H1 (cell line): ENCODE data around the gene BCAS3. TPM values are rescaled to one million over a fixed set of nuclear protein-coding genes. Genes with fewer than 3 reads are reported as not detected.

ENCODE experiments used
- CTCF ChIA-PET: fragments of 300-600 bp; sonication (Branson Sonifier 250); formaldehyde crosslinking; loops from one replicate; lab custom pipeline; 2021; ENCODE audit not compliant: partially characterized antibody; lab: Charles Lee
- POLR2A ChIA-PET: fragments of 300-600 bp; sonication (Branson Sonifier 250); formaldehyde crosslinking; loops from one replicate; lab custom pipeline; 2021; ENCODE audit warnings: inconsistent platforms; ENCODE audit not compliant: partially characterized antibody; lab: Charles Lee
- DNase-seq, 2 experiments: peaks; one replicate each; pipeline versions ENCODE4 v3.0.0 to v3.0.0-alpha.2; 2010 to 2022; ENCODE audit warnings: low spot score in 2 of 2, low read depth in 1 of 2, mixed read lengths in 1 of 2
- FAIRE-seq: peaks from 2 replicates; lab custom pipeline; 2011; peaks lifted over from hg19 to GRCh38; lab: Jason Lieb, UNC
- H2AFZ ChIP-seq: 2 replicates; pipeline ENCODE4 v1.8.1; 2012; ENCODE audit warnings: low read length, inconsistent platforms
- H2AK5ac ChIP-seq: 2 replicates; pipeline ENCODE4 v1.6.1; 2013; ENCODE audit warnings: low read depth, low read length
- H2BK120ac ChIP-seq: replicated peaks from 2 replicates; pipeline ENCODE3; 2013; ENCODE audit warnings: low read depth, low read length, inconsistent platforms
- H2BK12ac ChIP-seq: 2 replicates; pipeline ENCODE4 v1.6.1; 2013; ENCODE audit warnings: low read depth, low read length
- H2BK15ac ChIP-seq: 2 replicates; pipeline ENCODE4 v1.6.1; 2013; ENCODE audit warnings: low read length
- H2BK20ac ChIP-seq: 2 replicates; pipeline ENCODE4 v1.6.1; 2013; ENCODE audit warnings: low read length
- H2BK5ac ChIP-seq: 2 replicates; pipeline ENCODE4 v1.6.1; 2013; ENCODE audit warnings: low read depth, low read length
- H3K14ac ChIP-seq: 2 replicates; pipeline ENCODE4 v1.6.1; 2013; ENCODE audit warnings: inconsistent platforms; ENCODE audit not compliant: insufficient read length
- H3K18ac ChIP-seq: 2 replicates; pipeline ENCODE4 v1.6.1; 2013; ENCODE audit warnings: low read length; ENCODE audit errors: extremely low read depth
- H3K23ac ChIP-seq: 2 replicates; pipeline ENCODE4 v1.6.1; 2013; ENCODE audit warnings: inconsistent platforms; ENCODE audit not compliant: insufficient read length
- H3K23me2 ChIP-seq: 2 replicates; pipeline ENCODE4 v1.6.1; 2013; ENCODE audit warnings: low read depth, low read length
- H3K27ac ChIP-seq: 2 replicates; pipeline ENCODE4 v1.6.1; 2011; ENCODE audit warnings: low read depth, low read length, inconsistent platforms
- H3K27me3 ChIP-seq, 4 experiments: replicated peaks in 1 of 4; 1 replicate in 1 of 4; 2 replicates in 3 of 4; pipeline versions ENCODE4 v1.6.1 to v1.8.1; 2011 to 2013; ENCODE audit warnings: low read length in 3 of 4, mild to moderate bottlenecking in 3 of 4, inconsistent platforms in 2 of 4, mixed read lengths in 2 of 4, moderate library complexity in 1 of 4; ENCODE audit not compliant: control insufficient read depth in 3 of 4, insufficient read depth in 3 of 4; ENCODE audit errors: extremely low read depth in 1 of 4
- H3K36me3 ChIP-seq, 4 experiments: 2 replicates each; pipeline versions ENCODE4 v1.6.1 to v1.8.1; 2011 to 2013; ENCODE audit warnings: mild to moderate bottlenecking in 4 of 4, low read length in 3 of 4, moderate library complexity in 2 of 4, control low read depth in 1 of 4, inconsistent platforms in 1 of 4; ENCODE audit not compliant: insufficient read depth in 4 of 4, control insufficient read depth in 2 of 4
- H3K4ac ChIP-seq: replicated peaks from 2 replicates; pipeline ENCODE3; 2013; ENCODE audit warnings: low read length, low read depth, mixed read lengths, inconsistent platforms; ENCODE audit not compliant: insufficient read length
- H3K4me1 ChIP-seq, 4 experiments: replicated peaks in 1 of 4; 1 replicate in 1 of 4; 2 replicates in 3 of 4; pipeline versions ENCODE4 v1.6.1 to v1.8.1; 2011 to 2013; ENCODE audit warnings: low read length in 3 of 4, inconsistent platforms in 2 of 4, mixed read lengths in 1 of 4; ENCODE audit not compliant: insufficient read depth in 4 of 4, control insufficient read depth in 3 of 4
- H3K4me2 ChIP-seq, 2 experiments: 2 replicates each; pipeline versions ENCODE4 v1.6.1 to v1.8.1; 2011 to 2013; ENCODE audit warnings: low read depth in 2 of 2, low read length in 2 of 2, control low read depth in 1 of 2, inconsistent platforms in 1 of 2, mild to moderate bottlenecking in 1 of 2; ENCODE audit not compliant: insufficient read depth in 1 of 2
- H3K4me3 ChIP-seq, 4 experiments: fragments of 200-600, 300-600 bp in 1 of 4; sonication (generic), shearing (Covaris generic), sonication (Bioruptor Twin) in 1 of 4; 2 replicates each; pipeline versions ENCODE4 v1.5.1 to v1.8.1; 2011 to 2016; ENCODE audit warnings: low read length in 4 of 4, low read depth in 3 of 4, control low read depth in 2 of 4, inconsistent platforms in 2 of 4, mild to moderate bottlenecking in 2 of 4, mixed read lengths in 1 of 4, moderate library complexity in 1 of 4; ENCODE audit not compliant: insufficient read depth in 2 of 4; ENCODE audit errors: extremely low read depth in 1 of 4
- H3K56ac ChIP-seq: replicated peaks from 2 replicates; pipeline ENCODE3; 2013; ENCODE audit warnings: low read depth, mild to moderate bottlenecking, mixed read lengths, low read length, inconsistent platforms; ENCODE audit not compliant: insufficient read length
- H3K79me1 ChIP-seq: 2 replicates; pipeline ENCODE4 v1.6.1; 2013; ENCODE audit warnings: low read depth, low read length, control low read depth
- H3K79me2 ChIP-seq, 2 experiments: 2 replicates each; pipeline versions ENCODE4 v1.6.1 to v1.8.1; 2012 to 2013; ENCODE audit warnings: low read length in 2 of 2, mild to moderate bottlenecking in 2 of 2, inconsistent platforms in 1 of 2; ENCODE audit not compliant: insufficient read depth in 2 of 2, control insufficient read depth in 1 of 2
- H3K9ac ChIP-seq, 4 experiments: replicated peaks in 1 of 4; 1 replicate in 1 of 4; 2 replicates in 3 of 4; pipeline versions ENCODE4 v1.6.1 to v1.8.1; 2011 to 2013; ENCODE audit warnings: low read depth in 3 of 4, low read length in 3 of 4, control low read depth in 2 of 4, mild to moderate bottlenecking in 2 of 4, moderate library complexity in 2 of 4, inconsistent platforms in 1 of 4; ENCODE audit errors: extremely low read depth in 1 of 4
- H3K9me3 ChIP-seq, 2 experiments: 2 replicates each; pipeline versions ENCODE4 v1.6.1 to v1.8.1; 2012 to 2013; ENCODE audit warnings: mild to moderate bottlenecking in 2 of 2, moderate library complexity in 2 of 2, control low read depth in 1 of 2, inconsistent platforms in 1 of 2, low read depth in 1 of 2, low read length in 1 of 2, mixed read lengths in 1 of 2; ENCODE audit not compliant: insufficient read depth in 2 of 2
- H4K20me1 ChIP-seq, 2 experiments: replicated peaks in 1 of 2; 2 replicates each; pipeline versions ENCODE3 to v1.8.1; 2011 to 2013; ENCODE audit warnings: inconsistent platforms in 2 of 2, low read length in 2 of 2, mild to moderate bottlenecking in 1 of 2; ENCODE audit not compliant: insufficient read depth in 2 of 2, control insufficient read depth in 1 of 2
- H4K5ac ChIP-seq: 2 replicates; pipeline ENCODE4 v1.6.1; 2013; ENCODE audit warnings: low read length, low read depth, mixed read lengths, inconsistent platforms; ENCODE audit not compliant: insufficient read length
- H4K8ac ChIP-seq: 2 replicates; pipeline ENCODE4 v1.8.0; 2013; ENCODE audit warnings: mild to moderate bottlenecking, moderate library complexity, low read length, inconsistent platforms; ENCODE audit not compliant: insufficient read depth; ENCODE audit errors: extremely low read depth
- H4K91ac ChIP-seq: replicated peaks from 2 replicates; pipeline ENCODE3; 2013; ENCODE audit warnings: low read length, mixed read lengths, inconsistent platforms; ENCODE audit not compliant: insufficient read length
- ATF2 ChIP-seq: IDR thresholded peaks from 2 replicates; pipeline ENCODE4 v1.6.1; 2012; ENCODE audit warnings: low read length, inconsistent platforms
- CBX8 ChIP-seq: fragments of 300-800, 300-1000 bp; sonication (generic); IDR thresholded peaks from 2 replicates; pipeline ENCODE4 v1.7.1; 2016; ENCODE audit warnings: low read depth, low read length, borderline replicate concordance
- EZH2 ChIP-seq: fragments of 200-600 bp; sonication (generic); IDR thresholded peaks from 2 replicates; pipeline ENCODE4 v1.7.1; 2012; ENCODE audit warnings: low read depth, mild to moderate bottlenecking, moderate library complexity, low read length, inconsistent platforms; ENCODE audit not compliant: severe bottlenecking
- HDAC2 ChIP-seq, 2 experiments: fragments of 300-600 bp in 1 of 2; sonication (generic) in 1 of 2; IDR thresholded peaks; 2 replicates each; pipeline ENCODE4 v1.6.1; 2011 to 2012; ENCODE audit warnings: low read depth in 2 of 2, low read length in 2 of 2, mild to moderate bottlenecking in 2 of 2, moderate library complexity in 2 of 2, borderline replicate concordance in 1 of 2, inconsistent platforms in 1 of 2
- MAFK ChIP-seq: IDR thresholded peaks from 2 replicates; pipeline ENCODE4 v1.6.1; 2012; ENCODE audit warnings: low read depth, mild to moderate bottlenecking, improper control_type of control experiment, low read length
- NANOG ChIP-seq: IDR thresholded peaks from 2 replicates; pipeline ENCODE4 v1.6.1; 2011; ENCODE audit warnings: low read length, low read depth, mild to moderate bottlenecking, inconsistent platforms; ENCODE audit not compliant: insufficient read depth, poor library complexity, severe bottlenecking
- POLR2AphosphoS5 ChIP-seq: IDR thresholded peaks from 2 replicates; pipeline ENCODE4 v1.6.1; 2011; ENCODE audit warnings: low read depth, low read length
- RAD21 ChIP-seq, 2 experiments: IDR thresholded peaks in 1 of 2; conservative IDR thresholded peaks in 1 of 2; 2 replicates each; pipeline ENCODE4 v1.6.1; 2011; ENCODE audit warnings: low read depth in 2 of 2, low read length in 2 of 2, improper control_type of control experiment in 1 of 2, inconsistent platforms in 1 of 2, mild to moderate bottlenecking in 1 of 2, moderate library complexity in 1 of 2
- SUZ12 ChIP-seq: fragments of 200-600 bp; sonication (generic); IDR thresholded peaks from 2 replicates; pipeline ENCODE4 v1.6.1; 2012; ENCODE audit warnings: mild to moderate bottlenecking, inconsistent platforms, low read length, moderate library complexity, mixed read lengths
- WGBS, 2 experiments: shearing (Covaris generic) in 1 of 2; methylation state at CpG; one replicate each; pipeline versions ENCODE4 v1.1.6 to v1.1.7; 2013 to 2015; ENCODE audit warnings: low lambda C conversion rate in 2 of 2, mixed read lengths in 2 of 2, inconsistent platforms in 1 of 2, low coverage in 1 of 2, missing lambda C conversion rate in 1 of 2; ENCODE audit not compliant: insufficient replicate concordance in 2 of 2, insufficient coverage in 1 of 2, insufficient read length in 1 of 2; ENCODE audit errors: extremely low coverage in 1 of 2, missing lambda C conversion rate in 1 of 2; 5-methylcytosine and 5-hydroxymethylcytosine counted together
- polyA plus RNA-seq, 7 experiments: library from polyadenylated mRNA; depleted of rRNA in 3 of 7; stranded (reverse) in 5 of 7; unstranded in 2 of 7; fragments of >200 nt in 5 of 7; fragments of 200-250 nt in 2 of 7; gene quantifications; 1 replicate in 5 of 7; 2 replicates in 1 of 7; 4 replicates in 1 of 7; pipeline versions ENCODE4 v1.2.1 to v1.2.3, GENCODE V29; 2011 to 2013; ENCODE audit warnings: missing spikeins in 2 of 7, mixed read lengths in 2 of 7
- total RNA-seq: library from RNA; stranded (reverse); fragmentation: NEBNext Ultra II Directional; extraction: Animal tissue kit (Norgen Biotek cat#: 25700); gene quantifications from 2 replicates; pipeline ENCODE4 v1.2.1, GENCODE V29; 2021

The BCAS3 gene
- total and polyA plus RNA-seq, 2 of the 8 experiments (the other 6 are each of a cell fraction or from before 2014, with no cell fraction given) = 9.9 to 13.3 TPM

GRCh38 chr17:60652454-60653247 is 25.0 kb upstream of the BCAS3 start:
- ChIA-PET POLR2A (no interaction called here), CTCF (interaction anchor here (2.0 kb wide), 1 partner anchor 12 kb away, joined by 12 read pairs; no protein-coding TSS in a partner anchor)
- no peak overlapping the region for H2AK5ac ChIP-seq
- no peak overlapping the region for H2AFZ ChIP-seq
- H2BK12ac ChIP-seq = no peak overlapping the region
- no peak overlapping the region for H4K5ac ChIP-seq
- no peak overlapping the region for H2BK20ac ChIP-seq
- no peak overlapping the region for H3K4me2 ChIP-seq
- H3K4me1 ChIP-seq = no peaks in the 10 kb centered on the region
- no peak for FAIRE-seq
- H3K14ac ChIP-seq = no peak overlapping the region
- no peaks in the 10 kb centered on the region for H3K23me2 ChIP-seq
- peaks cover 0 to 18% of the 10 kb centered on the region in 2 experiments; a peak in 2 of 4 replicates for H3K79me2 ChIP-seq
- no peak overlapping the region for H2BK15ac ChIP-seq
- H3K56ac ChIP-seq = no peak overlapping the region
- H4K8ac ChIP-seq = no peak overlapping the region
- H3K18ac ChIP-seq = no peak overlapping the region
- no peak overlapping the region for H2BK5ac ChIP-seq
- no peak overlapping the region for H3K4me3 ChIP-seq
- H4K91ac ChIP-seq = no peak overlapping the region
- no peaks in the 10 kb centered on the region for H4K20me1 ChIP-seq
- no peaks in the 10 kb centered on the region; the same call in 1 of the 2 replicates for H3K79me1 ChIP-seq
- H3K9me3 ChIP-seq = no peaks in the 10 kb centered on the region
- no peak overlapping the region for H3K9ac ChIP-seq
- no peak overlapping the region for H2BK120ac ChIP-seq
- peaks cover 2 to 15% (median 6%) of the 10 kb centered on the region in 4 experiments; a peak in 6 of 8 replicates for H3K36me3 ChIP-seq
- no peak overlapping the region for H3K4ac ChIP-seq
- no peak overlapping the region for H3K27ac ChIP-seq
- no peak for DNase-seq
- no peak overlapping the region for H3K23ac ChIP-seq
- 100% methylated on average over 2 of the region's 2 CpGs; no CpG with 5 or more reads in 1 of the 2 experiments for WGBS, 2 experiments
- no peaks in the 10 kb centered on the region for H3K27me3 ChIP-seq
- TF ChIP-seq ATF2 = no peak
- TF ChIP-seq SUZ12 = no peak
- no peak for TF ChIP-seq RAD21 (IDR thresholded peaks at IDR 0.05 in 1 of 2, conservative IDR thresholded peaks at IDR 0.05 in 1 of 2; ENCODE audit: low read depth in 2 of 2, low read length in 2 of 2)
- TF ChIP-seq HDAC2 (IDR thresholded peaks at IDR 0.05; ENCODE audit: borderline replicate concordance in 1 of 2, low read depth in 2 of 2, low read length in 2 of 2) = no peak
- TF ChIP-seq CBX8 = no peak
- TF ChIP-seq EZH2 = no peak
- no peak for TF ChIP-seq NANOG
- TF ChIP-seq POLR2AphosphoS5 = no peak
- no peak for TF ChIP-seq MAFK
